ENCODE measurements around the gene GTF2E1. TPM values are rescaled to one million over a fixed set of nuclear protein-coding genes. Genes with fewer than 3 reads are reported as not detected.

Gene GTF2E1
- total and polyA plus RNA-seq, 2 donors (not counting 1 experiment from before 2014, with no cell fraction given), result 6.0 to 24.7 TPM

DNA sequence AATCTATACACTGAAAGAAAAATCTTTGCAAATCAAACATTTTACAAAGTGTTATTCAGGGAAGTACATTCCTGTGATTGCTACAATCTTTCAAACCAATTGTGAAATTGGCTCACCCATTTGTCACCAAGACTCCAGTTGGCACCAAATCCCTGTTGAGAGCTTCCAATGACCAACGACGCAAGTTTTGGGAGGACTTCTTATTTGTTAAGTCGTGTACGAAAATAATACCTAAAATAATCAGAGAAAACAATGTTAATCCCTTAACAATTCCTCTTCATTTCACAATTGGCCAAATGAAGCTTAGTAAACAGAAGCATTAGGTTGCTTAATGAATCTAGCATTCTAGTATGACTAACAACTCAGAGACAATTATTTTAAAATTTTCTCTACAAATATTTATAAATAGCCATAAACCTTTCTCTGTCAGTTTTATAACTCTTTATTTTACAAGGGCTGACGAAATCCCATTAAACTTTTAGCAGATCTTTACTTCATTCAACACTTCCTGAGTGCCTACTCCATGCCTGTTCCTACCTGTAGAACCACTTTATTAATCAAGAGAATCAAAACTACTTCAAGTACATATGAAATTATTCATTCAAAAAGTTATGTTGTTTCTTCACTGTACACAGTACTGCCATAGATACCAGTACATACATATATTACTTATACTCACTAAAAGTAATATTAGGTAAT is 36.5 kb upstream of the GTF2E1 start:
- H3K4me3 ChIP-seq (ENCODE audit: control extremely low read depth in 1 of 5, extremely low read depth in 1 of 5, insufficient read depth in 1 of 5, low read depth in 2 of 5, low read length in 4 of 5), result no peak overlapping the region
- H3K79me2 ChIP-seq (ENCODE audit: control insufficient read depth, insufficient read depth, low read length), result no peaks in the 10 kb centered on the region
- intact Hi-C loops (cut with micrococcal nuclease), result no loop called here
- H3K9me3 Mint-ChIP-seq (ENCODE audit: insufficient read depth), result peaks cover 3% of the 10 kb centered on the region
- ATAC-seq (ENCODE audit: low read depth) (no peak), DNase-seq (no peak)
- H3K27me3 ChIP-seq (replicated peaks in 1 of 4; ENCODE audit: control extremely low read depth in 1 of 4, control insufficient read depth in 3 of 4, insufficient read depth in 4 of 4, low read length in 3 of 4), result no peaks in the 10 kb centered on the region
- H3K36me3 ChIP-seq (replicated peaks in 1 of 2; ENCODE audit: control extremely low read depth in 1 of 2, control insufficient read depth in 1 of 2, extremely low read depth in 1 of 2, insufficient read depth in 2 of 2, low read length in 1 of 2), result peaks cover 0 to 13% of the 10 kb centered on the region in 2 experiments
- H3K27ac Mint-ChIP-seq, result no peak overlapping the region
- H3K4me3 Mint-ChIP-seq, result no peak overlapping the region
- no peak for TF ChIP-seq EZH2 (IDR thresholded peaks at IDR 0.05; ENCODE audit: borderline replicate concordance, insufficient read depth, low read depth, low read length, poor library complexity, severe bottlenecking)
- TF ChIP-seq, protein P1, sequence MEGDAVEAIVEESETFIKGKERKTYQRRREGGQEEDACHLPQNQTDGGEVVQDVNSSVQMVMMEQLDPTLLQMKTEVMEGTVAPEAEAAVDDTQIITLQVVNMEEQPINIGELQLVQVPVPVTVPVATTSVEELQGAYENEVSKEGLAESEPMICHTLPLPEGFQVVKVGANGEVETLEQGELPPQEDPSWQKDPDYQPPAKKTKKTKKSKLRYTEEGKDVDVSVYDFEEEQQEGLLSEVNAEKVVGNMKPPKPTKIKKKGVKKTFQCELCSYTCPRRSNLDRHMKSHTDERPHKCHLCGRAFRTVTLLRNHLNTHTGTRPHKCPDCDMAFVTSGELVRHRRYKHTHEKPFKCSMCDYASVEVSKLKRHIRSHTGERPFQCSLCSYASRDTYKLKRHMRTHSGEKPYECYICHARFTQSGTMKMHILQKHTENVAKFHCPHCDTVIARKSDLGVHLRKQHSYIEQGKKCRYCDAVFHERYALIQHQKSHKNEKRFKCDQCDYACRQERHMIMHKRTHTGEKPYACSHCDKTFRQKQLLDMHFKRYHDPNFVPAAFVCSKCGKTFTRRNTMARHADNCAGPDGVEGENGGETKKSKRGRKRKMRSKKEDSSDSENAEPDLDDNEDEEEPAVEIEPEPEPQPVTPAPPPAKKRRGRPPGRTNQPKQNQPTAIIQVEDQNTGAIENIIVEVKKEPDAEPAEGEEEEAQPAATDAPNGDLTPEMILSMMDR (IDR thresholded peaks at IDR 0.05), result no peak
- H3K9me3 ChIP-seq (ENCODE audit: control extremely low read depth in 1 of 3, control insufficient read depth in 2 of 3, insufficient read depth in 1 of 3, low read length in 2 of 3), result no peaks in the 10 kb centered on the region
- no peak overlapping the region for H2AFZ ChIP-seq (ENCODE audit: insufficient read depth, low read depth, low read length, poor library complexity, severe bottlenecking)
- 100% methylated on average over 1 of the region's 5 CpGs for WGBS (ENCODE audit: insufficient coverage)
- peaks cover 0 to 9% of the 10 kb centered on the region in 2 donors for H3K4me1 ChIP-seq (ENCODE audit: control insufficient read depth in 2 of 2, insufficient read depth in 2 of 2, low read length in 2 of 2)
- no peak overlapping the region for H3K9ac ChIP-seq (ENCODE audit: low read length)
- ChIA-PET POLR2A (no interaction called here), CTCF (no interaction called here)
- H3K27ac ChIP-seq (ENCODE audit: low read length in 2 of 2), result no peak overlapping the region
- no peak overlapping the region for H3K4me2 ChIP-seq (replicated peaks; ENCODE audit: low read depth, low read length, poor library complexity, severe bottlenecking)
- peaks cover 9% of the 10 kb centered on the region for H3K4me1 Mint-ChIP-seq
- H3K27me3 Mint-ChIP-seq, result no peaks in the 10 kb centered on the region
- no peaks in the 10 kb centered on the region for H4K20me1 ChIP-seq (ENCODE audit: control insufficient read depth, insufficient read depth, low read length, poor library complexity, severe bottlenecking)

DNA sequence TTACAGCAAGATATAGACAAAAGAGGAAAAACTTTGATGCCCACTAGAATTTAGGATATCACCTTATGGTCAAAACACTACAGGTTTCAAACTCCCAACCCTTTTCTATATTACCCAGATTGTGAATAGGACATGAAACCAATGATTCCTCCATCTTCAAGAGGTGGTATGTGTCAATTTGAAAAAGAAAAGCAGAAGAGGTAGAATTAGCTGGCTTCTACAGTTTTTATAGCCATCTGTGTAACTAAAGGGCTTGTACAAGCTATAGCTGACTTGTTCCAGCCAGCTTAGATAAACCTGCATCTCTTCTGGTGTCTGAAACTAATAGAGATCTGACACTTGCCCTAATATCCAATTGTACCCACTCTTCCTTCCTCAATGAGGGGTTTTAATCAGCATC is 35.6 kb upstream of the GTF2E1 start:
- Mint-ChIP-seq H3K4me1 (peaks cover 9% of the 10 kb centered on the region), H3K27ac (no peak overlapping the region), H3K9me3 (ENCODE audit: insufficient read depth) (peaks cover 3% of the 10 kb centered on the region), H3K4me3 (no peak overlapping the region), H3K27me3 (no peaks in the 10 kb centered on the region)
- Histone ChIP-seq H4K20me1 (ENCODE audit: control insufficient read depth, insufficient read depth, low read length, poor library complexity, severe bottlenecking) (no peaks in the 10 kb centered on the region), H3K9me3 (ENCODE audit: control extremely low read depth in 1 of 3, control insufficient read depth in 2 of 3, insufficient read depth in 1 of 3, low read length in 2 of 3) (no peaks in the 10 kb centered on the region), H3K36me3 (replicated peaks in 1 of 2; ENCODE audit: control extremely low read depth in 1 of 2, control insufficient read depth in 1 of 2, extremely low read depth in 1 of 2, insufficient read depth in 2 of 2, low read length in 1 of 2) (peaks cover 0 to 13% of the 10 kb centered on the region in 2 experiments), H3K4me2 (replicated peaks; ENCODE audit: low read depth, low read length, poor library complexity, severe bottlenecking) (no peak overlapping the region), H3K9ac (ENCODE audit: low read length) (no peak overlapping the region), H3K4me1 (ENCODE audit: control insufficient read depth in 2 of 2, insufficient read depth in 2 of 2, low read length in 2 of 2) (peaks cover 0 to 9% of the 10 kb centered on the region in 2 donors), H3K4me3 (ENCODE audit: control extremely low read depth in 1 of 5, extremely low read depth in 1 of 5, insufficient read depth in 1 of 5, low read depth in 2 of 5, low read length in 4 of 5) (no peak overlapping the region), H3K27ac (ENCODE audit: low read length in 2 of 2) (no peak overlapping the region), H3K79me2 (ENCODE audit: control insufficient read depth, insufficient read depth, low read length) (no peaks in the 10 kb centered on the region), H3K27me3 (replicated peaks in 1 of 4; ENCODE audit: control extremely low read depth in 1 of 4, control insufficient read depth in 3 of 4, insufficient read depth in 4 of 4, low read length in 3 of 4) (no peaks in the 10 kb centered on the region), H2AFZ (ENCODE audit: insufficient read depth, low read depth, low read length, poor library complexity, severe bottlenecking) (no peak overlapping the region)
- ATAC-seq (ENCODE audit: low read depth) (no peak), DNase-seq (no peak)
- POLR2A ChIA-PET, result no interaction called here
- CTCF ChIA-PET, result no interaction called here
- intact Hi-C loops (cut with micrococcal nuclease), result no loop called here
- TF ChIP-seq, protein P1 (IDR thresholded peaks at IDR 0.05), result no peak
- no peak for TF ChIP-seq EZH2 (IDR thresholded peaks at IDR 0.05; ENCODE audit: borderline replicate concordance, insufficient read depth, low read depth, low read length, poor library complexity, severe bottlenecking)

Data from B cell (primary cell).